Medulla oblongata (tissue), 1 donor: ENCODE results near the gene LDLRAD4.
A peak's percentile ranks its signal among the peaks of the same experiment; 100 is the strongest.
"Not testable (repeated sequence)": the region's sequence is repeated elsewhere in the genome, so short reads cannot be mapped to it uniquely, and the experiment has no call there.

Experiments used
- DNase-seq: peaks from one replicate; pipeline ENCODE4 v3.0.0-alpha.2; 2015; ENCODE audit errors: extremely low spot score

LDLRAD4 gene

GRCh38 chr18:13246591-13246990 lies 28.0 kb downstream of the LDLRAD4 start:
- no peak for DNase-seq

- DNase-seq, result no peak
These were observed 28.9 kb downstream of the LDLRAD4 start for GRCh38 chr18:13247506-13247905.

GRCh38 chr18:13252686-13253410 lies 34.3 kb downstream of the LDLRAD4 start:
- peak; percentile 63 for DNase-seq

GRCh38 chr18:13253786-13254688 lies 35.5 kb downstream of the LDLRAD4 start:
- no peak for DNase-seq

GRCh38 chr18:13254971-13255927 lies 36.7 kb downstream of the LDLRAD4 start:
- DNase-seq, result no peak

GRCh38 chr18:13256444-13257305 lies 38.1 kb downstream of the LDLRAD4 start:
- no peak for DNase-seq

GRCh38 chr18:13257361-13257980 lies 38.9 kb downstream of the LDLRAD4 start:
- DNase-seq, result no peak

GRCh38 chr18:13258921-13259320 lies 40.4 kb downstream of the LDLRAD4 start:
- no peak for DNase-seq

GRCh38 chr18:13259701-13260100 lies 41.1 kb downstream of the LDLRAD4 start:
- no peak for DNase-seq

GRCh38 chr18:13260197-13260934 lies 41.8 kb downstream of the LDLRAD4 start:
- DNase-seq, result no peak

- DNase-seq, result no peak
These were observed 42.5 kb downstream of the LDLRAD4 start for GRCh38 chr18:13260935-13261640.

- DNase-seq, result no peak
These were observed 43.2 kb downstream of the LDLRAD4 start for GRCh38 chr18:13261661-13262357.

GRCh38 chr18:13262358-13262680 lies 43.8 kb downstream of the LDLRAD4 start:
- not testable (repeated sequence) for DNase-seq

- DNase-seq, result no peak
These were observed 44.5 kb downstream of the LDLRAD4 start for GRCh38 chr18:13262839-13263691.

GRCh38 chr18:13264091-13265007 lies 45.8 kb downstream of the LDLRAD4 start:
- no peak for DNase-seq
